HG03342 (cell line): ENCODE data around the gene TFEB.
A peak's percentile ranks its signal among the peaks of the same experiment; 100 is the strongest.

Experiments used
- ATAC-seq: cut with Tn5 transposase; IDR thresholded peaks from one replicate; pipeline ENCODE4 v1.9.1; 2021; ENCODE audit warnings: mild to moderate bottlenecking, moderate library complexity; ENCODE audit not compliant: unreplicated experiment

TFEB gene

DNA sequence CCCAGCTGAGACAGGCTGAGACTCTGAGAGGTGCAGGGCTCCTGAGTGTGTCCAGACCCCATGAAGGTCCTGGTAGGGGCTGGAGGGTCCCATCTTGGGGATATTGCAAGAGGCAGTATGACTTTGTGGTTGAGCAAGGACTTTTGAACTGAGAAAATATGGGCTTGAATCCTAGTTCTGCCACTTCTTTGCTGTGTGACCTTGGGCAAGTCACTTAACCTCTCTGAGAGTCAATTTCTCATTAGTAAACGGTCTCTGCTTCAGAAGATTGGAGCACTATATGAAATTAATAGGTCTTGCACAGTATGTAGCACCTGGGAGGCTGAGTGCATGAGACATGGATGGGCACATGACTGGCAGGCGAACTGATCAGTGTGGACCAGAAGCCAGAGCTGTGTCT is 42.7 kb downstream of the TFEB start:
- ATAC-seq: no peak

- no peak for ATAC-seq
These were observed 43.2 kb downstream of the TFEB start for GRCh38 chr6:41692080-41692675.

- ATAC-seq: no peak
These were observed 43.9 kb downstream of the TFEB start for GRCh38 chr6:41691426-41692079.

- ATAC-seq: no peak
These were observed 44.7 kb downstream of the TFEB start for GRCh38 chr6:41690541-41691330.

- no peak for ATAC-seq
These were observed 46.0 kb downstream of the TFEB start for GRCh38 chr6:41689171-41690008.

DNA sequence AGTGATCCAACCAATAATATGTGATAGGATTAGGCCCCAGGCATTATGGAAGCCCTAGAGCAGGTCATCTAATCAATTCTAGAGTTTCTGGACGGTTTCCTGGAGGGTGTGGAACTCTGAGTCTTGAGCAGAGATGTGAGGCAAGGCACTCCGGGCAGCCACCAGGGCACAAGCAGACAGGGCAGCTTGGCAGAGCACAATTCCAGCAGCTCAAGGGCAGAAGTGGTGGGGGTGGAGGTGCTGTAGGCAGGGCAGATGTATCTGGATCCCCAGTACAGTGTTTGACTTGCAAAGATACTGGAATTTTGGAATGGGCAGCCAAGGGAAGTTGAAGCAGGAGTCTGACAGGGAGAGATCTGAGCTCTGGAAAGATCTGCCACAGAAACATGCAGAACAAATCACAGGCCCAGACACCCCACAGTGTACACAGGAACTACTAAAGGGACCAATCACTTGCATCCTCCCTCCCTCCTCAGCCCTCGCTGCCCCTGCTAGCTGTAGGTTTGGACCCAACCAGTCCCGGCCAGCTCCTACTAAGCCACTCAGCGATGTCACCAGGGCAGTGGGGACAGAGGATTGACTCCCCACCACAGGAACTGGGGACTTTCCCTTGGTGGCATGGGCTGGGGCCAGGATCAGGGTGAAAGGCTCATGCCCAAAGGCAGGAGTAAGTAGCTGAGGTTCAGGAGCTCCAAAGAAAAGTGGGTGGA is 47.0 kb downstream of the TFEB start:
- ATAC-seq: no peak

DNA sequence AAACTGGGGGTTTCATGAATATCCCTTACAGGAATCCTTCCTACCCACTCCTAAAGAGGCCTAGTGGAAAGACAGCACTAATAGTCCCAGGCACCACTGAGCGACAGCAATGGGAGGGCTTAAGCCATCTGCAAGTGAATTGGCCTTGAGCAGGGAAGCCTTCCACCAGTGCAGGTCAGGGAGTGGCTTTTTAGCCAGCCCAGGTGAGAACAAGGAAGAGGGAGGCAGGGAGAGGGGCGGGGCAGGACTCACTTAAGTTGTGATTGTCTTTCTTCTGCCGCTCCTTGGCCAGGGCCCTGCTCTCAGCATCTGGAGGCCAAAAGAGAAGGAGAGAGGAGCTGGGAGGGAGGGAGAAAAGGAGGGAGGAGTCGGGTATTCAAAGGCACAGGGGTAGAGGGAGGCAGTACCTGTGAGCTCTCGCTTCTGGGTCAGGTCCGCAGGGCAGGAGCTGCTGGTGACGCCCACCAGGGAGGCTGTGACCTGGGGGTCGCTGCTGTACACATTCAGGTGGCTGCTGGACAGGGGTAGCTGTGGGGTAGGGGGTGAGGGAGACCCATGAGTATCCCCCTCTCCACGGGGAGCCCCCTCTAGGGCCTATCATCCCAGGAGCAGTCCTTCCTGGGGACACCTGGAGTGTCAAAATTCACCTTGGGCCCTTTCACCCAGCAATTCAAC is 47.8 kb downstream of the TFEB start:
- ATAC-seq: no peak

DNA sequence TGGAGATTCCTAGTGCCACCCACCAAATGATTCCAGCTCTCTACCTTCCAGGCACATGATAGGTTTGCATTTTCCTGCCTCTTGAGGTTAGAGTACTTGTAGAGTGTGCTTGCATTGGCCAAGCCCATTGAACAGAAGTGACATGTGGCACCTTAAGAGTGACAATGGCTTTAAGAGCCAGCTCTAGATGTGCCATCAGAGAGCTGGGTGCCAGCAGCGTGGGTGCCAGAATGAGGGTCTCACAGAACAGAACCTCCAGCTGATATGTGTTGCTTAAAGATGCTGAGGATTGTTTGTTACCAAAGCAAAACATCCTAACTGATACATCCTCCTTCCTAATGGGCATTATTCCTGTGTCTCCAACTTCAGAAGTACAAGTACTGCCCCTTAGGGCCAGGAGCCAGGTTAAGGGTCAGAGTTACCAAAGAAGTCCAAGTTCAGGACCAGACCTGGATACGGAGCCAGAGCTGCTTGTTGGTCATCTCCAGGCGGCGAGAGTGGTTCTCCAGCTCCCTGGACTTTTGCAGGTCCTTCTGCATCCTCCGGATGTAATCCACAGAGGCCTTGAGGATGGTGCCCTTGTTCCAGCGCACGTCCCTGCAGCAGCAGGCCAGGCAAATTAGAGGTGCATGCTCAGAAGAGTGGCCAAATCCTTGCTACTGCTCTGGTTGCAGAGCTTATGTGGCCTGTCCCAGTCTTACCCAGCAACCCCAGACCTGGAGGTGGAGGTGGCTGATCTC is 49.6 kb downstream of the TFEB start:
- ATAC-seq: no peak

DNA sequence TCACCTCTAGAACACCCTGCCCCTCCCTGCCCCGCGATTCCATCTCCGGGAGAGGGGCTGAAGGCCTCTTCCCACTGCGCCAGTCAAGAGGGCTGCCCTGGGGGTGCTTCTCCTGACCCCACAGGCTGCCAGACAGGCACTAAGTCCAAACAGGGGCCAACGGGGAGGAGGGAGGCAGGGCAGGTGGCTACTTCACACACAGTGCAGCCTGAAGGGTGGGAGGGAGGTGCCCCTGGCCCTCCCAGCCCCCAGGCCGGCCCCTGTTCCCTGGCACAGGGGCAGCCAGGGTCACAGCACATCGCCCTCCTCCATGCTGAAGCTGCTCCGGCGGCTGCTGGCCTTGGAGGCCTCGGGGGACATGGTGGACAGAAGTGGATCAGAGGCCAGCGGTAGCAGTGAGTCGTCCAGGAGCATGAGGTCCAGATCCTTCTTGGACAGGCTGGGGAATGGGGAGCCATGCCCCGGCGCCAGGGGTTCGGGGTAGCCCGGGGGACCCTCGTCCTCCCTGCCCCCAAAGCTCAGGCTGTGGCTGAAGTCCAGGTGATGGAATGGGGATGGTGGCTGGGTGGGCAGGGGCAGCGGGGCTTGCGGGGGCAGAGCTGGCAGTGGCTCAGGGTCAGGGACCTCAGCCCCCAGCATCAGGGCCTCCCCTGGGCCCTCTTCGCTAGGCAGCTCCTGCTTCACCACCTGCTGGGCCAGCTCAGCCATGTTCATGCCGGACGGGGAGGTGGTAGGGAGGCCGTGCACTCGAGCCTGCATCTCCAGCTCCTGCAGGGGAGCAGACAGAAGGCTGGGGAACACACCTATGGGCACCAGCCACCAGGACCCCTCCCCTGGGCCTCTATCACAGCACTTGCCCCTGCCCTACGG is 50.9 kb downstream of the TFEB start:
- no peak for ATAC-seq

GRCh38 chr6:41683523-41684310 is 51.7 kb downstream of the TFEB start:
- peak; percentile 51 for ATAC-seq

DNA sequence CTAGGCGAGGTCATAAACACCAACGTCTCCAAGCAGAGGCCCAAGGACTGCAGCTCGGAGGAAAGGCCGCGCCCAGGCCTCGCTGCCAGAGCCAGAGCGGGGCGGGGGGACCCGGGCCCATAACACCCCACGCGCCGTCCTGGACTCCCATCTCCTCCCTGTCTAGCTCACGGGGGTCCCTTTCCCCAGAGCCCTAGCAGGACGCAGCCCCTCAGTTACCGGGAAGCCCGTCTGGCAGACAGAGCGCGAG is 52.2 kb downstream of the TFEB start:
- ATAC-seq: no peak

GRCh38 chr6:41682497-41683272 is 52.7 kb downstream of the TFEB start:
- no peak for ATAC-seq

DNA sequence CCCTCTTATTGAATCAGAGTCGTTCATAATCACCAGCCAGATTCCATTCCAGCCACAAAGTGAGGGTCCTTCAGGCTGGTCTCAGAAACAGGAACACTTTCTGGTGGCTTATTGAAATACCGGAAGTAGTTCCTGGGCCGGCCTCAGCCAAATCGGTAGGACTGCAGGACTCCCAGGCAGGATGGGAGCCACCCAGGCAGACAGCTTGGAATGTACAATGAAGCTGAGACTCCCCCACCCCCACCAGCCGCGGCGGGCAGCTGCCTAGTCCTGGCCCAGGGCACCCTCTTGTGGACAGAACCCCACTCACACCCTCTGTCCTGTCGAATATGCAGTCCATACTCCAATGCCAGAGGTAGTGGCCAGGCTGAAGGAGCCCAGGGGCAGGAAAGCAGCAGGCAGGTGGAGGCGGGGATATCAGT is 53.3 kb downstream of the TFEB start:
- peak; percentile 61 for ATAC-seq

DNA sequence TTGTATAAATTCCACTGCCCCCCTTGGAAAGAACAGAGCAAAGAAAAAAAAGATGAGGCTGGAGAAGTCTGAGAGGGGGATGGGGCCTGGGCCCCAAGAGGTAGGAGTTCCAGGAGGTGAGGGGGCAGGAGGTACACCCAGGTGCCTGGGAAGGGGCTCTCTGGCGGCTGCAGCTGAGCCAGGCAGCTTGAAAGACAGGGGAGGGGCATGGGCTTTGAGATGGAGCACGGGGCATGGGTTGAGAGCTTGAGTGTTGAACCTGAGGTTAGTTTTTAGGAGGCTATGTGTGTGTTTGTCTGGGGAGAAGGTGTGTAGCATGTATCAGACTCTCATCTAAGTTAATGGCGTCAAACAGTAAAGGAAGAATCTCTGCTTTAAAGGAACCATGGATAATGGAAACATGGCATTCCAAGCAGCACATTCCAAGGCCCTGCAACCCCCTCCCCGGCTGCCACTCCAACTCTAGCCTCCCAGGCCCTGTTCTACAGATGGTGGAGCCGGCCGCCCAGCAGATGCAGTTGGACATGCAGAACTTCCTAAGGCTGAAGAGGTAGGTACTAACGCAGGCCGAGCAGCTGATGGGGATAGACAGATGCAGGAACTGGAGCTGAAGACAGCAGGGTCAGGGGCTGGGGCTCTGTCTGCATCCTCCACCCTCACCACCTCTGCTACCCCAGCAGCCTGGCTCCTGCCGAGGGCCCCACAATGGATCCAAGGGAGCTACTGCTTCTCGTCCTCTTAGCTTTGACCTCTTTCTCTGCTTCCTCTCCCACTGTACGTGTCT is 55.0 kb downstream of the TFEB start:
- ATAC-seq: no peak

- ATAC-seq: no peak
These were observed 55.7 kb downstream of the TFEB start for GRCh38 chr6:41679696-41680095.

- no peak for ATAC-seq
These were observed 56.8 kb downstream of the TFEB start for GRCh38 chr6:41678511-41679084.
